GM18507 (cell line): ENCODE data around the gene ARPC2.
A peak's percentile ranks its signal among the peaks of the same experiment; 100 is the strongest.

Experiments
- DNase-seq: peaks from one replicate; pipeline ENCODE4 v3.0.0; 2011; ENCODE audit warnings: low read depth; ENCODE audit not compliant: insufficient read length; ENCODE audit errors: extremely low spot score
- FAIRE-seq: peaks from 2 replicates; lab custom pipeline; 2011; peaks lifted over from hg19 to GRCh38; lab: Jason Lieb, UNC

ARPC2 gene

GRCh38 chr2:218282173-218282991 lies 65.4 kb downstream of the ARPC2 start:
- FAIRE-seq, result no peak

DNA sequence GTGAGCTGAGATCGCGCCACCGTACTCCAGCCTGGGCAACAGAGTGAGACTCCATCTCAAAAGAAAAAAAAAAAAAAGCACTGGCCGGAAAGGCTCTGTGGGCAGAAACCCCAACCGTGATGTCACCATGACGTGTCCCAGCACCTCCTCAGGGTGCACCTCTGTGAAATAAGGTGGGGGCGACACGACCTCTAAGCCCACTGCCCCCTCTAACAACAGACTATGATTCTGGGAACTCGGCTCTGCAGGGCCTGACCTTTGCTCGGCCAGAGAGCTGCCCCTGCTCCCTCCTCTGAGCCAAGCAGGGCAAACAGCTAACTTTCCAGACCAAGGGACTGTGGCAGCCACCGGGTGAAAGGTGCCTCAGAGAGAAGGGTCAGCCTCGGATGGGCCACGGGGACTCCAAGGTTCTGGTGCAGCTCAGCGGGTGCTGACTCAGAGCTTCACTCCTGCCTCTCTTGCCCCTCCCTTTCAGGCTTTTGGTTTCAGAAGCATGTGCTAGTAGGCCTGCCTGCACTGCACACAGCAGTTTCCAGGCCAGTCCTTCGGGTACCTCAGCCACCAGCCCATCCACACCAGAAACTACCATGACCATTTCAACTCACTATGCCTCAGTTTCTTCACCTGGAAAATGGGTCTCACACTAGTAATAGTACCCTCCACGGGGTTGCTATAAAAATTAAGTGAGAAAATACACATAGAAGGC lies 67.3 kb downstream of the ARPC2 start:
- peak; percentile 84 for FAIRE-seq
- no peak for DNase-seq

More at GRCh38 chr2:218282173-218282991, 65.4 kb downstream of the ARPC2 start:
- DNase-seq, result no peak

- FAIRE-seq (no peak), DNase-seq (no peak)
Observed at GRCh38 chr2:218285604-218286003, 68.6 kb downstream of the ARPC2 start.

DNA sequence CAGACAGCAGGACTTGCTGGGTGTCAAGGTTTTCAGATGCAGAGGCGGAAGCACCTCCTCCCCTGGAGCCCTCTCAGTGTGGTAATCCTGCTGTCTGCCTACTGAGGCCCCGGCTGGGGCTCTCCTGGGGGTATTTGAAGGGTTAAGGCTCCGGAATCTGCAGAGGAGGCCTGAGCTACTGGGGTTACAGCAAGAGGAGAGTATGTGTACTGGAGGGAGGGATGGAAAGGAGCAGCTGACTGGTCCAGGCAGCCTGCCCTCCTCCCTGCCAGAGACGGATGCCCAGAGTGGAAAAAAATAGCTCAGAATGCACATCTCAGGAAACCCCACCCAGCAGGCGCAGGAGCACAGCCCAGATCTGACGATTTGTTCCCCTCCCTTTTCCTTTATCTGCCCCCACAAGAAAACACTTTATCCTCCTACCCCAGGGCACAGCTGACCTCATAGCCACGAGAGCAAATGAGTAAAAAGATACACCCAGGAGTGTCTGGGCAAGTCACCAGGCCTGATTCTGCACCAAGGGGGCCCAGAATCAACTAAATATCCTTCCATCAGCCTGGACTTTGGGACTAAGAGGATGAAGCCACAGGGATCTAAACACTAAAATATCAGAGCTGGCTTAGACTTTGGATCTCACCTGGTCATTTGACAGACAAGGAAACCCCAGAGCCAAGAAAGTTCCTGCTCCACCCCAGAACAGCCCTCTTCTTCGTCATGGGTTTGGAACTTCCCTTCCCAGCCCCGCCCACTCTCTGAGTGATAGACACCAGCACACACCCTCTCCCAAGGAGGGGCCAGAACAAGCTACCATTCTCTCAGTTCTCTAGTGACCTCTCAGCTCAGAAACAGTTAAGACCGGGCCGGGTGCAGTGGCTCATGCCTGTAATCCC lies 69.8 kb downstream of the ARPC2 start:
- DNase-seq (no peak), FAIRE-seq (peak; percentile 92)

GRCh38 chr2:218289639-218290315 lies 72.8 kb downstream of the ARPC2 start:
- FAIRE-seq (no peak), DNase-seq (no peak)

- DNase-seq (no peak), FAIRE-seq (peak; percentile 93)
Observed at GRCh38 chr2:218290316-218291261, 73.6 kb downstream of the ARPC2 start.

GRCh38 chr2:218291318-218292047 lies 74.5 kb downstream of the ARPC2 start:
- DNase-seq (no peak), FAIRE-seq (no peak)

GRCh38 chr2:218292048-218293014 lies 75.3 kb downstream of the ARPC2 start, which contains the start of gene TMBIM1:
Gene TMBIM1 (minus strand): TSS chr2:218292503. CDS start chr2:218282141, 10,362 bp downstream.
- FAIRE-seq (peak; percentile 48), DNase-seq (peak; percentile 82)

DNA sequence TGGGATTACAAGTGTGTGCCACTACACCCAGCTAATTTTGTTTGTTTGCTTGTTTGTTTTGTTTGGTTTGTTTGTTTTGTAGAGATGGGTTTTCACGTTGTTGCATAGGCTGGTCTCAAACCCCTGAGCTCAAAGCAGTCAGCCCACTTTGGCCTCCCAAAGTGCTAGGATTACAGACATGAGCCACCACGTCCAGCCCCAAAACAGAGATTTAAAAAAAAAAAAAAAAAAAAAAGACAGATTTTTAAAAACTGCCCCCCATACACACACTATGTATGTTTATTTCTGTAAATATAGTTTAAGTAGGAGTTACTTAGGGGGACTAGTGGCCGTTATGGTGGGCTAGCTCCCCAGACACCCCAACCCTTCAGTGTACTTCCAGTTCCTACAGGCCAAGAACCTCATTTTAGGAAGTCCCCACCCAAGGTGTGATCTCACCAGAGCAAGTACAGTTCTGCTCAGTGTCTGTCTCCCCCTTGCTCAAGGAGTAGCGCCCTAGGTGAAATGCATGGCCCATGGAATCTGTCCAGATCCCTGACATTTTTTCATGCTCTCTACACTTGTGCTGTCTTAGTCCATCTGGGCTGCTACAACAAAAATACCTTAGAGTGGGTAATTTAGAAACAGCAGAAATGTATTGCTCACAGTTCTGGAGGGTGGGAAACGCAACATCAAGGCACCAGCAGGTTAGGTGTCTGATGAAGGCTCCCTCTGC lies 76.9 kb downstream of the ARPC2 start:
- no peak for DNase-seq
- no peak for FAIRE-seq

DNA sequence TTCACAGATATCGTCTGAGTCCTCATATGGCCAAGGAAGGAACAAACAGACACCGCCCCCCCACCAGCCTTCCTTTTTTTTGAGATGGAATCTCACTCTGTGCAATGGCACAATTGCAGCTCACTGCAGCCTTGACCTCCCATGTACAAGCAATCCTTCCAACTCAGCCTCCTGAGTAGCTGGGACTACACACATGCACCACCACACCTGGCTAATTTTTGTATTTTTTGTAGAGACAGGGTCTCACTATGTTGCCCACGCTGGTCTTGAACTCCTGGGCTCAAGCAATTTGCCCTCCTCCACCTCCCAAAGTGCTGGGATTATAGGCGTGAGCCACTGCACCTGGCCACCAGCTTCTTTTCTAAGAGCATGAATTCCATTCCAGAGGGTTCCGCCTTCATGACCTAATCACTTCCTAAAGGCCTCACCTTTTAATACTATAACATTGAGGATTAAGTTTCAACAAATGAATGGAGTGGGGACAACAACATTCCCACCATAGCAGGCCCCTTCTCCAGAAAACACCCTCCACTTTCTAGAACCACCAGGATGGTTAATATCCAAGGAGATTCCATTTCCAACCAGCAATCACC lies 77.5 kb downstream of the ARPC2 start:
- DNase-seq (no peak), FAIRE-seq (no peak)

DNA sequence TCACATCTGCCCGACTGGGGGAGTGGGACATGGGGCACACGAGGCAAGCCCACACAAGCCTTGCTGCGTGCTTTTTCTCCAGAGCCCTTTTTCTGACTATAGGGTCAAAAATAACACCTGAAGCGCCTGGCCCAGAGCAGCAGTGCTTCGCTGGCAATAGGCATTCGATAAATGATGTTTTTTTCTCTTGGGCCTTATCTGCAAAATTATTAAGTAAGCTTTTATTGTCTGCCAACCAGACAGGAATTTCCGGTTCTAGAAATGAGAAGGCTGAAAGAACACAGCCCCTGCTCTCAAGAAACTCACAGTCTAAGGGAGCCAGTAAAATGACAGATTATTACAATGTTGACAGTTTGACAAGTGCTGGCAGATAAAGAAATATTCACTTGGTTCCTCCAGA lies 78.0 kb downstream of the ARPC2 start:
- FAIRE-seq (no peak), DNase-seq (no peak)

- DNase-seq (no peak), FAIRE-seq (no peak)
Observed at GRCh38 chr2:218296200-218296599, 79.2 kb downstream of the ARPC2 start.

- DNase-seq (no peak), FAIRE-seq (no peak)
Observed at GRCh38 chr2:218296847-218297246, 79.9 kb downstream of the ARPC2 start.

GRCh38 chr2:218298314-218298875 lies 81.4 kb downstream of the ARPC2 start:
- DNase-seq (no peak), FAIRE-seq (no peak)

- no peak for FAIRE-seq
- DNase-seq, result no peak
Observed at GRCh38 chr2:218300141-218300540, 83.2 kb downstream of the ARPC2 start.
